IMR-90 (cell line): ENCODE data around the gene GLT1D1. TPM values are rescaled to one million over a fixed set of nuclear protein-coding genes. Genes with fewer than 3 reads are reported as not detected.

Experiments
- ATAC-seq: fragments of 200-7000 bp; cut with Tn5 transposase; 2 replicates; pipeline ENCODE4 v1.9.1; 2020; ENCODE audit warnings: low read depth, mild to moderate bottlenecking, moderate library complexity
- BruUV-seq: library from RNA; stranded (reverse); fragments of 400-500 nt; replicated peaks from 2 replicates; lab custom pipeline; 2021; lab: Mats Ljungman, UMichigan
- CTCF ChIA-PET: fragments of 300-600 bp; formaldehyde crosslinking; extraction: SDS; loops from one replicate; lab custom pipeline; 2021; ENCODE audit warnings: antibody characterized with exemption; lab: Yijun Ruan, JAX
- POLR2A ChIA-PET: fragments of 300-600 bp; sonication (Branson Sonifier 250); formaldehyde crosslinking; loops from one replicate; lab custom pipeline; 2022; ENCODE audit warnings: antibody characterized with exemption; ENCODE audit not compliant: unreplicated experiment; lab: Charles Lee
- DNase-seq: peaks from one replicate; pipeline ENCODE4 v3.0.0; 2013
- H2AFZ ChIP-seq: replicated peaks from 2 replicates; pipeline ENCODE3; 2013; ENCODE audit warnings: low read length, mild to moderate bottlenecking; ENCODE audit not compliant: poor library complexity
- H2AK5ac ChIP-seq: 2 replicates; pipeline ENCODE4 v1.6.1; 2013; ENCODE audit warnings: low read depth, low read length, inconsistent platforms
- H2AK9ac ChIP-seq: replicated peaks from 2 replicates; pipeline ENCODE3; 2013; ENCODE audit warnings: mild to moderate bottlenecking, low read depth, low read length, moderate library complexity; ENCODE audit not compliant: poor library complexity
- H2BK120ac ChIP-seq: 2 replicates; pipeline ENCODE4 v1.6.1; 2013; ENCODE audit warnings: low read depth, low read length, inconsistent platforms
- H2BK15ac ChIP-seq: 3 replicates; pipeline ENCODE4 v1.6.1; 2013; ENCODE audit warnings: low read depth, low read length, inconsistent platforms
- H2BK20ac ChIP-seq: 2 replicates; pipeline ENCODE4 v1.6.1; 2013; ENCODE audit warnings: low read depth, mild to moderate bottlenecking, inconsistent platforms, low read length, moderate library complexity
- H2BK5ac ChIP-seq: 2 replicates; pipeline ENCODE4 v1.6.1; 2013; ENCODE audit warnings: mild to moderate bottlenecking, low read depth, low read length, inconsistent platforms; ENCODE audit not compliant: poor library complexity, severe bottlenecking
- H3K14ac ChIP-seq: replicated peaks from 2 replicates; pipeline ENCODE4 v1.6.1; 2013; ENCODE audit warnings: low read depth, low read length, inconsistent platforms
- H3K18ac ChIP-seq: 2 replicates; pipeline ENCODE4 v1.6.1; 2013; ENCODE audit warnings: low read depth, low read length, control low read depth
- H3K23ac ChIP-seq: 2 replicates; pipeline ENCODE4 v1.6.1; 2013; ENCODE audit warnings: low read depth, low read length, inconsistent platforms
- H3K27ac ChIP-seq: 2 replicates; pipeline ENCODE4 v1.5.1; 2013; ENCODE audit warnings: mild to moderate bottlenecking, control low read depth, low read length; ENCODE audit not compliant: insufficient read depth
- H3K27me3 ChIP-seq: 2 replicates; pipeline ENCODE4 v1.6.1; 2013; ENCODE audit warnings: low read length; ENCODE audit not compliant: control insufficient read depth, insufficient read depth
- H3K36me3 ChIP-seq: 2 replicates; pipeline ENCODE4 v1.6.1; 2013; ENCODE audit warnings: low read length, mixed read lengths; ENCODE audit not compliant: control insufficient read depth, insufficient read depth
- H3K4ac ChIP-seq: 2 replicates; pipeline ENCODE4 v1.6.1; 2013; ENCODE audit warnings: low read depth, low read length, inconsistent platforms
- H3K4me1 ChIP-seq: 2 replicates; pipeline ENCODE4 v1.6.1; 2013; ENCODE audit warnings: low read length, mixed read lengths; ENCODE audit not compliant: control insufficient read depth, insufficient read depth
- H3K4me2 ChIP-seq: 2 replicates; pipeline ENCODE4 v1.6.1; 2013; ENCODE audit warnings: low read depth, mild to moderate bottlenecking, control low read depth, low read length, moderate library complexity
- H3K4me3 ChIP-seq: 2 replicates; pipeline ENCODE4 v1.5.1; 2013; ENCODE audit warnings: low read depth, mild to moderate bottlenecking, control low read depth, low read length, moderate library complexity; ENCODE audit not compliant: insufficient read depth
- H3K56ac ChIP-seq: 2 replicates; pipeline ENCODE4 v1.6.1; 2013; ENCODE audit warnings: low read length, inconsistent platforms; ENCODE audit not compliant: insufficient read depth; ENCODE audit errors: extremely low read depth
- H3K79me1 ChIP-seq, 2 experiments: 2 replicates each; pipeline ENCODE4 v1.6.1; 2013; ENCODE audit warnings: low read length in 2 of 2, inconsistent platforms in 1 of 2, low read depth in 1 of 2
- H3K9ac ChIP-seq: 2 replicates; pipeline ENCODE4 v1.6.1; 2013; ENCODE audit warnings: low read depth, low read length, control low read depth
- H3K9me1 ChIP-seq: 2 replicates; pipeline ENCODE4 v1.6.1; 2013; ENCODE audit warnings: low read length, inconsistent platforms; ENCODE audit not compliant: insufficient read depth
- H3K9me3 ChIP-seq: 2 replicates; pipeline ENCODE4 v1.6.1; 2013; ENCODE audit warnings: low read length; ENCODE audit not compliant: control insufficient read depth, insufficient read depth
- H4K20me1 ChIP-seq: 2 replicates; pipeline ENCODE4 v1.6.1; 2013; ENCODE audit warnings: low read length, inconsistent platforms; ENCODE audit not compliant: insufficient read depth
- H4K5ac ChIP-seq: 2 replicates; pipeline ENCODE4 v1.6.1; 2013; ENCODE audit warnings: mild to moderate bottlenecking, low read depth, low read length, control low read depth
- H4K8ac ChIP-seq, 2 experiments: 2 replicates each; pipeline ENCODE4 v1.6.1; 2013; ENCODE audit warnings: low read depth in 2 of 2, low read length in 2 of 2, control low read depth in 1 of 2, inconsistent platforms in 1 of 2
- H4K91ac ChIP-seq: 2 replicates; pipeline ENCODE4 v1.6.1; 2013; ENCODE audit warnings: low read depth, low read length, inconsistent platforms; ENCODE audit not compliant: insufficient read depth
- BHLHE40 ChIP-seq: fragments of 150-350 bp; IDR thresholded peaks from 2 replicates; pipeline ENCODE4 v1.6.1; 2016; ENCODE audit warnings: mild to moderate bottlenecking, low read depth, low read length
- CEBPB ChIP-seq: IDR thresholded peaks from 2 replicates; pipeline ENCODE4 v1.6.1; 2012; ENCODE audit warnings: low read depth, low read length, improper control_type of control experiment
- ELK1 ChIP-seq: fragments of 150-350 bp; IDR thresholded peaks from 2 replicates; pipeline ENCODE4 v1.6.1; 2016; ENCODE audit warnings: low read depth, mild to moderate bottlenecking, low read length, moderate library complexity, borderline replicate concordance
- FOS ChIP-seq: fragments of 150-350 bp; IDR thresholded peaks from 2 replicates; pipeline ENCODE4 v1.6.1; 2016; ENCODE audit warnings: low read depth, low read length
- MAFK ChIP-seq: IDR thresholded peaks from 2 replicates; pipeline ENCODE4 v1.6.1; 2012; ENCODE audit warnings: low read depth, low read length, improper control_type of control experiment
- MAZ ChIP-seq: IDR thresholded peaks from 2 replicates; pipeline ENCODE4 v1.6.1; 2012; ENCODE audit warnings: low read depth, mild to moderate bottlenecking, low read length, improper control_type of control experiment, moderate library complexity, borderline replicate concordance
- POLR2A ChIP-seq: IDR thresholded peaks from 2 replicates; pipeline ENCODE4 v1.6.1; 2012; ENCODE audit warnings: mild to moderate bottlenecking, low read depth, low read length
- RAD21 ChIP-seq: IDR thresholded peaks from 2 replicates; pipeline ENCODE4 v1.6.1; 2012; ENCODE audit warnings: low read length, improper control_type of control experiment
- RFX5 ChIP-seq: IDR thresholded peaks from 2 replicates; pipeline ENCODE4 v1.8.0; 2012; ENCODE audit warnings: low read depth, mild to moderate bottlenecking, low read length, moderate library complexity
- WGBS, 2 experiments: methylation state at CpG; one replicate each; pipeline versions ENCODE4 v1.1.5 to v1.1.7; 2013; ENCODE audit warnings: missing lambda C conversion rate in 2 of 2; ENCODE audit not compliant: insufficient read length in 1 of 2; ENCODE audit errors: extremely low coverage in 2 of 2; 5-methylcytosine and 5-hydroxymethylcytosine counted together
- dilution Hi-C: fragments of 300-500 bp; cut with HindIII; formaldehyde crosslinking; loops from one replicate; pipeline ENCODE4 v1.14.3; 2018; ENCODE audit warnings: low sequenced_read_pairs; ENCODE audit not compliant: unreplicated experiment
- in situ Hi-C: fragments of 300-500 bp; cut with MboI; formaldehyde crosslinking; loops from 3 replicates; pipeline ENCODE4 v1.14.3; 2019; ENCODE audit warnings: low sequenced_read_pairs, inconsistent platforms, mixed read lengths
- intact Hi-C: fragments of 100-400 bp; cut with micrococcal nuclease; formaldehyde crosslinking; loops from 2 replicates; pipeline ENCODE4 v1.10.0; 2022
- polyA plus RNA-seq, 3 experiments: library from polyadenylated mRNA; depleted of rRNA; stranded (reverse); fragments of >200 nt; gene quantifications; 2 replicates each; pipeline ENCODE4 v1.2.3, GENCODE V29; 2012; ENCODE audit warnings: low replicate concordance in 1 of 3
- total RNA-seq: library from RNA; depleted of rRNA; stranded (reverse); fragments of >200 nt; gene quantifications from 2 replicates; pipeline ENCODE4 v1.2.3, GENCODE V29; 2012

Gene GLT1D1
- total and polyA plus RNA-seq, 2 of the 4 experiments (the other 2 are of a cell fraction) = not detected

DNA sequence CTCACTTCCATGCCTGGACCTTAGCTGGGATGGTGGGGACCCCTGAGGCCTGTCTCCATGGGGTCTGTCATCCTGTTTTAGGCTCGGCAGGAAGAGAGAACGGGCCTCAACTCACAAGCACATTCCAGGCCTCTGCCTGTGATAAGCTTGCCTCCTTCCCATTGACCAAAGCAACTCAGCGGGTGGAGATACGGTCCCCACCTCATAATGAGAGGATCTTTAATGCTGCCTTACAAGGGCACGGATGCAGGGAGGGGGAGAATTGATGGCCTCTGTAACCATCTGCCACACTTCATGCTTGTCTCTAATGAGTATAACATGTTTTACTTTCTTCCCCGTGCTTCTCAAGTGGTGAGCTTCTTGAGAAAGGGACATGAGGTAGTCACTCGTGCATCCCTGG, 50.0 kb downstream of the GLT1D1 start:
- Histone ChIP-seq H3K14ac (no peak overlapping the region), H3K9me1 (no peaks in the 10 kb centered on the region), H3K36me3 (no peaks in the 10 kb centered on the region), H3K4me1 (no peaks in the 10 kb centered on the region), H3K27me3 (no peaks in the 10 kb centered on the region), H2BK15ac (no peak overlapping the region), H3K4me3 (no peak overlapping the region), H3K56ac (no peak overlapping the region), H3K4ac (no peak overlapping the region), H3K9me3 (peaks cover 14% of the 10 kb centered on the region; the same call in 1 of the 2 replicates), H3K79me1 (no peaks in the 10 kb centered on the region), H3K4me2 (no peak overlapping the region), H2AK5ac (no peak overlapping the region), H4K20me1 (no peaks in the 10 kb centered on the region), H2BK120ac (no peak overlapping the region), H2AK9ac (no peak overlapping the region), H2AFZ (no peak overlapping the region), H3K27ac (no peak overlapping the region), H4K91ac (no peak overlapping the region), H3K18ac (no peak overlapping the region), H3K9ac (no peak overlapping the region), H3K23ac (no peak overlapping the region), H2BK20ac (no peak overlapping the region), H2BK5ac (no peak overlapping the region), H4K8ac (no peak overlapping the region), H4K5ac (no peak overlapping the region)
- ATAC-seq = no peak
- no CpG with 5 or more reads among the region's 7 CpGs for WGBS, 2 experiments
- intact Hi-C loops (no loop called here), dilution Hi-C loops (no loop called here), in situ Hi-C loops (no loop called here)
- TF ChIP-seq ELK1 (no peak), FOS (no peak), POLR2A (no peak), RFX5 (no peak), CEBPB (no peak), MAZ (no peak), BHLHE40 (no peak), RAD21 (no peak), MAFK (no peak)
- BruUV-seq = no TSS peak
- DNase-seq = no peak
- ChIA-PET CTCF (no interaction called here), POLR2A (no interaction called here)
